RWPE1 (cell line): ENCODE measurements around the gene SETD4.
A peak's percentile ranks its signal among the peaks of the same experiment; 100 is the strongest.

Experiments
- CTCF ChIA-PET: fragments of 350-600 bp; sonication (Branson Sonifier 250); formaldehyde crosslinking; extraction: SDS; loops from one replicate; lab custom pipeline; 2021; lab: Yijun Ruan, JAX
- POLR2A ChIA-PET: fragments of 400-600 bp; formaldehyde crosslinking; extraction: SDS; loops from one replicate; lab custom pipeline; 2020; ENCODE audit warnings: antibody characterized with exemption; ENCODE audit not compliant: low non-redundant PET; lab: Yijun Ruan, JAX
- DNase-seq: peaks from one replicate; pipeline ENCODE4 v3.0.0; 2012; ENCODE audit warnings: low spot score
- H3K27ac ChIP-seq: fragments of 450-650 bp; 2 replicates; pipeline ENCODE4 v1.5.1; 2017
- TF ChIP-seq, protein P1 (sequence below): fragments of 450-650 bp; conservative IDR thresholded peaks from 2 replicates; pipeline ENCODE4 v1.5.1; 2017; ENCODE audit warnings: low read depth, mild to moderate bottlenecking

Gene SETD4

GRCh38 chr21:36065497-36066036, 5.2 kb upstream of the SETD4 start:
- H3K27ac ChIP-seq: no peak overlapping the region
- CTCF ChIA-PET: interaction anchor here (0.6 kb wide), 1 partner anchor 74 kb away, joined by 4 read pairs; no protein-coding TSS in a partner anchor
- DNase-seq: peak; percentile 46
- POLR2A ChIA-PET: no interaction called here
- TF ChIP-seq, protein P1, sequence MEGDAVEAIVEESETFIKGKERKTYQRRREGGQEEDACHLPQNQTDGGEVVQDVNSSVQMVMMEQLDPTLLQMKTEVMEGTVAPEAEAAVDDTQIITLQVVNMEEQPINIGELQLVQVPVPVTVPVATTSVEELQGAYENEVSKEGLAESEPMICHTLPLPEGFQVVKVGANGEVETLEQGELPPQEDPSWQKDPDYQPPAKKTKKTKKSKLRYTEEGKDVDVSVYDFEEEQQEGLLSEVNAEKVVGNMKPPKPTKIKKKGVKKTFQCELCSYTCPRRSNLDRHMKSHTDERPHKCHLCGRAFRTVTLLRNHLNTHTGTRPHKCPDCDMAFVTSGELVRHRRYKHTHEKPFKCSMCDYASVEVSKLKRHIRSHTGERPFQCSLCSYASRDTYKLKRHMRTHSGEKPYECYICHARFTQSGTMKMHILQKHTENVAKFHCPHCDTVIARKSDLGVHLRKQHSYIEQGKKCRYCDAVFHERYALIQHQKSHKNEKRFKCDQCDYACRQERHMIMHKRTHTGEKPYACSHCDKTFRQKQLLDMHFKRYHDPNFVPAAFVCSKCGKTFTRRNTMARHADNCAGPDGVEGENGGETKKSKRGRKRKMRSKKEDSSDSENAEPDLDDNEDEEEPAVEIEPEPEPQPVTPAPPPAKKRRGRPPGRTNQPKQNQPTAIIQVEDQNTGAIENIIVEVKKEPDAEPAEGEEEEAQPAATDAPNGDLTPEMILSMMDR: no peak

DNA sequence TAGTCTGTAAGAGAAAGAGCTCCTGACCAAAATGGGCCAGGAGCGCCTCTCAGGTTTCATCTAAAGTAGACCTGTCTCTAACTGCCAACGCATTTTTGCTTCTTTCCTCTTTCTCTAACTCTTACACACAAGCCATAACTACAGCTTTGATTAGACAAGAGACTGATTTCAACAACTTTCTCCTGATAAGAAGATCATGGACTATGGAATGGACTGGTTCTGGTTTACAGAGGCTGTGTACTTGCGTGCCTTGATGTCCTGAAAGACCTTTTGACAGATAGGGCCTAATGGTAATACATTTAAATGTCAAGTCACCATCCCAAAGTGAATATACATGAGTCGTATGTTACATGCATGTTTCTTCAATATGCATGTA, 3.7 kb upstream of the SETD4 start:
- CTCF ChIA-PET: no interaction called here
- TF ChIP-seq, protein P1: no peak
- no peak overlapping the region for H3K27ac ChIP-seq
- POLR2A ChIA-PET: no interaction called here
- no peak for DNase-seq

DNA sequence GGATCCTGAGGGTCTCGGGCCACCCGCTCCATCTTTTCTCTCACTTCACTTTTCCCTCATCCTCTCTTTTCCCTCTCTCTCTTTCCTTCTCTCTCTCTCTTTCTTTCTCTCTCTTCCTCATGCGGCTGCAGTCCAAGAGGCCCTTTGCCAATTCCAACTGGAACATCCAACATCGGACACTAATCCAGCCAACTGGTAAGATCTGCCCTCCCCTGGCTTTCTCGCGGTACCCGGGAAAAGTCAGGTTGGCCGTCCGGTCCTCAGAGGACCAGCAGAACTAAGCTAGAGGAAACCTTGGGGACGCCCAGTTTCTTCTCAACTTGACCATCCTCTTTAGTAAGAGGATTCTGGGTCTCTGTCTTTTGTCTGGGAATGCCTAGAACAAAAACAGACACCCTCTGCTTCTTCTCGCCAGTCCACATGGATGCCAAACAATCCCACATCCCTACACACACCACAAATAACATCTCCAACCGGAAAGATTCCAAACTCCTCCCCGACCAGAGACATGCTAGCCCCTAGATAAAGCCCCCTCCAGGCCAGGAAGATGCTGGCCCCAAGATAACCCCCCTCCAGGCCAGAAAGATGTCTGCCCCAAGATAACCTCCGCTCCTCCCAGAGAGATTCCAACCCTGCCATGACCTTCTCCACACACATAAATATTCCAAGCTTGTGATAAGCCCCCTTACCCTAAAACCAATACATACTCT, 3.2 kb upstream of the SETD4 start:
- no peak overlapping the region for H3K27ac ChIP-seq
- ChIA-PET POLR2A (no interaction called here), CTCF (interaction anchor here (0.6 kb wide), 1 partner anchor 35 kb away, joined by 4 read pairs; no protein-coding TSS in a partner anchor)
- TF ChIP-seq, protein P1: no peak
- no peak for DNase-seq

- CTCF ChIA-PET: no interaction called here
- POLR2A ChIA-PET: no interaction called here
- no peak overlapping the region for H3K27ac ChIP-seq
- DNase-seq: no peak
- TF ChIP-seq, protein P1: no peak
Observed at GRCh38 chr21:36061445-36061844, 1.1 kb upstream of the SETD4 start.

- H3K27ac ChIP-seq: peak overlapping the region; percentile 98
- TF ChIP-seq, protein P1: no peak
- DNase-seq: peak; percentile 41
- ChIA-PET POLR2A (interaction anchor here (0.6 to 1.7 kb wide), 3 partner anchors 9 to 325 kb away, joined by 3 to 15 read pairs (median 3); partner anchors contain the start of genes CBR1 and CHAF1B), CTCF (interaction anchor here (0.6 to 1.1 kb wide), 3 partner anchors 52 to 220 kb away, joined by 3 read pairs; no protein-coding TSS in a partner anchor)
Observed at GRCh38 chr21:36059823-36060158, 535 bp downstream of the SETD4 start.

- ChIA-PET CTCF (no interaction called here), POLR2A (no interaction called here)
- H3K27ac ChIP-seq: no peak overlapping the region
- TF ChIP-seq, protein P1: no peak
- no peak for DNase-seq
Observed at GRCh38 chr21:36055551-36055950, 4.8 kb downstream of the SETD4 start.
